HG03025 (cell line): ENCODE measurements around the gene TBC1D16.

Experiments used
- ATAC-seq: cut with Tn5 transposase; IDR thresholded peaks from one replicate; pipeline ENCODE4 v1.9.1; 2021; ENCODE audit warnings: mild to moderate bottlenecking, moderate library complexity; ENCODE audit not compliant: unreplicated experiment, low FRiP score

Gene TBC1D16

DNA sequence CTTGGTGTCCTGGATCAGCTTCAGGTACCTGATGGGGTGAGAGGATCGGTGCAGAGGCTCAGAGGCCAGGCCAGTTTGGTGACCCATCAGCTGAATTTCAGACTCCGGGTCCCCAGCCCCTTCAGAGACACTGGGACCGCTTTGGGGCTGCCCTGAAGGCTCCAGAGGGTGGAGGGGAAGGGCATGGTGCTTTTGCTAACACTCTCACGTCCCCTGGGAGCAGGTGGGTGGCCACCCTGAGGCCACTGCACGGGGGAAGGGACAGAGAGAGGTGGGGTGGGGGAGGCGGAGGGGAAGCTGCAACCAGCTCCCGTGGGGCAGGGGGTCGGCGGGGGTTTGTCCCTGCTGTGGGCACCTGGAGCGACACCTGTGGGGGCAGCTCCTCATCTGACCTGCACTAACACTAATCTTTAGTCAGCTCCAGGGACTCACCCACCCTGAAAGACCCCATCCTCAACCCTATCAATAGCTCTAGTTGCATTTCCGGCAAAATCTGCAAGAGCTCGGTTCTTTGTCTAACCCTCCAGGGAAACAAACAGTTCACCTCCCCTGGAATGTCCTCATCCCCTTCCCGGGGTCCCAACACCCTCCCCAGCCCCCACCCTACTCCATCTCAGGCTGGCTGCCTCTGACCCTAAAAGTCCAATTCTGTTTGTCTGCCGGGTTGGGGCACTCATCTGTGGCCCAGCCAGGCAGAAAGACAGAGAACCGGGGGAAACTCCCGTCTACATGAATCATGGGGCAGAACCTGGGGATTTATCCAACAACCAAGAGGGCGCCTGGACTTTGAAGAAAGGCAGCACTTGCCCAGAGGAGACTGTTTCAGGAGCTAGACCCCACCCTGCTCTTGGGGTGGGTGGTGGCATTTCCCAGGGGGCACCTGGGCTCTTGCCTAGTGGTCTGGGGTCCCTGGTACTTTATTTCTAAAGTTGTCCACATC lies 104.5 kb downstream of the TBC1D16 start:
- ATAC-seq = no peak

DNA sequence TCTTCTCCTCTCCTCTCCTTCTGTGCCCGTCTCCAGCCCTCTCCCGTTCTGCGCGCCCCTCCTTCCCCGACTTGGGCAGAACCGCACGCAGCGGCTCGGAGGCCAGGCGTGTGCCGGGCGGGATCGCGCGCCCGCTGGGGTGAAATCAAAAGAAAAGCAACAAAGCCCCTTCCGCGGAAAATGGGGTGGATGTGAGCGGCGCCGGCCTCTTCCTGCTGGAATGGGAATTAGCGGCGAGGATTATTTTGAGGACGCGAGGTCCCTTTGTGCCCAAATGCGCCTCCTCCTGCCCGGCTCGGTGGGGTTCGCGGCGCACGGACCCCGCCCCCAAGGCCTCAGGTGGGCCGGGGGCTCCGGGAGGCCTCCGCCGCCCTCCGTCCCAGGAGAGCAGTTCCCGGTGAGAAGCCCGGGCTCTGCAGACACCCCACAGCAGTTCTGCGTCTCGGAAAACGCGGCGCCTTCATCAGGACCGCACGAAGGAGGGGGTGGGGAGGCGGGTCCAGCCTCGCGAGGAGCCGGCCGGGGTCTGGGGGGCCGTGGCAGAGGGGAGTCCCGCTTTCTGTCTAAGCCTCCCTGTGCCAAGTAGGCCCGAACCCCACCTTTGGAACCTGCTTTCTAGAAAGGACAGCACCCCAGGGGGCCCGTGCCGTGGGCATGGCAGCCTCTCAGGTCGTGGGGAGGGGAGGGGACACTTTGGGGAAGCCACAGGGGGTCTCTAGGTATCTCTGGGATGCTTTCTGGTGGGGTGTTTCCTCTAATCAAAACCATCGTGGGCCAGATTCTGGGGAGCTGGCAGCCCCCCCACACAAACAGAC lies 105.4 kb downstream of the TBC1D16 start:
- ATAC-seq = no peak

DNA sequence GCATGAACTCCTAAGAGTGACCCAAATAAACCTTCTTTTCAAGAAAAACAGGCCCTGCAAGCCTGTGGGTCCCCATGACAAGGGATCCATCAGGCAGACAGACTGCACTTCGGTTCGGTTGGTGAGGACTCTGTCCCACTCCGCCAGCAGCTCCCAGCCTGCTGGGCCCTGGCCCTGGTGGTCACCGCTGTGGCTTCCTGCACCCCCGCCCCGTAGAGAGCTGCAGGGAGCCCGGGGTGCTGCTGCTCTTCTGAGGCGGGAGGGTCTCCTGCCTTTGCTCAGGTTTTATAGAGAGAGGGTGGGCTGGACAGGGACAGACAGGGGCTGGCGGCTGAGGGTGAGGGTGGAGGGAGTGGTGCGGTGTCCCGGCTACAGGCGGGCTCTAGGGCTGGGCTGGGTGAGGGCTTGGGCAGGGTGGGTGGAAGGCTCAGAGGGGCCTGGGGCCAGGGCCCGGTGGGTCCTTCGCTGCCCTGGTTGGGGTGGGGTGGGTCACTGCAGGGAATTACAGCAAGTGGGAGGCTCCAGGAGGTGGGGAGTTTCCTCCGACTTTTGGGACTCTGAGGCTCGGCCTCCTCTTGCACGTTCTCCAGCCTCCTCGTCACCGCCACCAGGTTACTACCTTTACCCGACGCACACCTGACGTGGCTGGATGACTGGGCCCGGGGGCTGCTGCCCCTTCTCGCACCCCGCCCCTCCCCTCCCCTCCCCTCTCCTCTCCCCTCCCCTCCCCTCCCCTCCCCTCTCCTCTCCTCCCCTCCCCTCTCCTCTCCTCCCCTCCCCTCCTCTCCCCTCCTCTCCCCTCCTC lies 106.2 kb downstream of the TBC1D16 start:
- ATAC-seq = no peak

DNA sequence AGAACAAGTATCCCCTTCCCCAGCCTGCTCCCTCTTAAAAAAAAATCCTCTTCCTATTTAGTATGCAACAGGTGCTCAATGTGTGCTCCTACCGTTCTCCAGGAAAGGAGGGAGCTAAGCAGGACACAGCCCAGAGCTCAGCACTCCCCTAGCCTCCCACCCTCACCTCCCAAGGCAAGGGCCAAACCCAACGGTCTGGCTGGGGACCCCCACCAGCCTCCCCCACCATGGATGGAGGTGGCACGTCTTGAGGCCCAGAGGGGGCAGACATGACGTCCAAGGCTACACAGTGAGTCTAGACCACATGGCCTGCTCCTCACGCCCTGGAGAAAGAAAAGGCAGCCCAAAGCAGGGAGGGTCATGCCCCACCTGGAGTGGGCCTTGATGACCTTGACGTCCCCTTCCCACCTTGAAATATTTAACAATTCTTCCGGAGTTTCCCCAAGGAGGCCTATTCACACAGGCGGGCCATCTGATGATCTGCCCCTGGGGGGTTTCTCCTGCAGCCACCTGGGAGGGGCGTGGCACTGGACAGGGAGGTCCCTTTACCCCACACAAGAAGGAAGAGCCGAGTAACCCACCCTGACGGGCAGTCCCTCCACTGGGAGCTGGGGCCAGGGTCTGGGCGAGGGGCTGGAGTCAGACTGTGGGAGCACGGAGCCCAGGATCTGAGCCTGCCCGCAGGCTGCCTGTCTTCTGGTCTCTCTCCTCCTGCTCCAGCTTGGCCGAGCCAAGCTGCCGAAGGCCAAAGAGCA lies 107.0 kb downstream of the TBC1D16 start:
- no peak for ATAC-seq

DNA sequence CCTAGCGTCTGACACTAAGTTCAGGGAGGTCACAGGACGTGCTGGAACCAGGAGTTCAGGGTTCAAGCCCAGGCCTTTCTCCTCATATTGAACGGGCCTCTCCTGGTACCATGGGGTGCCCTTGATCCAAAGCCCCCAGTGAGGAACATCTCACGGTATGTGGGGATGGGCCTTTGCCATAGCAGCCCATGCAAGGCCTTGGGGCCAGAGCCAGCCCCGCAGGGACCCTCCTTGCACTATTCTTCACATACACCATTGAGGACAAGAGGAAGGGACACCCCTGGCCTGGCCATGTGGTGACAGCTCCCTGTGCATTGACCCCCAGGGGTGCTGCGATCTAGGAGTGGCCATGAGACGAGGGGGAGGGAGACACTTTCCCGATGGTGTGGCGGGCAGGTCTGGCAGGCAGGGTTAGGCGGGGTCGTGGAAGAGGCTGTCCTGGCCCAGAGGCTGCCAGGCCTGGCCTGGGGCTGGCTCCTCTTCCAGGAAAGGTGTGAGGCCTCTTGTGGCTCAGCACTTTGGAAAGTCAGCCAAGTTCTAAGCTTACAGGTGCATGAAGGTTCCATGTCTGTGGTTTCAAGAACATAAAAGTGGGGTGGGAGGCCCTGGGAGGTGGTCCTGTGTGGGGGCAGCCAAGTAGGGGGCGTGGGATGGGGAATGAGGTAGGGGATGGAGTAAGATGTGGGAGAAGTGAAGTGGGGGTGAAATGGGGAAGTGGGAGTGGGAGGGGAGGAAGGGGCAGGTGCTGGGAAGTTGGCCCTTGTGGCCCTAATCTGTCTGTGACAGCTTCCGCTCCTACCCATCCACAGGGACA lies 107.8 kb downstream of the TBC1D16 start:
- no peak for ATAC-seq

DNA sequence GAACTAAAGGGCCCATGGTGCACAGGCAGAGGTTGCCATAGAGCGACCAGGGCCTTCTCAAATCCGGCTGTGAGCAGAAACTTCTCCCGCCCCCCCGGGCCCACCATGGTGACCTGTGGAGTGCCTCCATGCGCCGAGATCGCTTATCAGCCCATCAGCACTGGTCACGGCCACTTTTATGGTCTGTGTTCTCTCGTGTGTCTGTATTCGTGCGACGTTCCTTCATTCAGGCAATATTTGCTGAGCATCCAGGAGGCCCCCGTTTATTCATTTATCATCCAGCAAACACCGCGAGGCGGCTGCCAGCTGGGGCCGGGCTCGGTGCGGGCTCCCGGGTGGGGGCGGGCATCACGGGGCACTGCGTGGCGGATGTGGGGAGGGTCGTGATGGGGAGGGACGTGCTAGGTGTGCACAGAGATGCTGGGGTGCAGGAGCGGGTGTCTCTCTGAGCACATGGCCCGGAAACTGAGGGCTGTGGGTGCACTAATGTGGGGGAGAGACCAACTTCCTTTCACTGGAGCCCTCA lies 108.5 kb downstream of the TBC1D16 start:
- no peak for ATAC-seq

DNA sequence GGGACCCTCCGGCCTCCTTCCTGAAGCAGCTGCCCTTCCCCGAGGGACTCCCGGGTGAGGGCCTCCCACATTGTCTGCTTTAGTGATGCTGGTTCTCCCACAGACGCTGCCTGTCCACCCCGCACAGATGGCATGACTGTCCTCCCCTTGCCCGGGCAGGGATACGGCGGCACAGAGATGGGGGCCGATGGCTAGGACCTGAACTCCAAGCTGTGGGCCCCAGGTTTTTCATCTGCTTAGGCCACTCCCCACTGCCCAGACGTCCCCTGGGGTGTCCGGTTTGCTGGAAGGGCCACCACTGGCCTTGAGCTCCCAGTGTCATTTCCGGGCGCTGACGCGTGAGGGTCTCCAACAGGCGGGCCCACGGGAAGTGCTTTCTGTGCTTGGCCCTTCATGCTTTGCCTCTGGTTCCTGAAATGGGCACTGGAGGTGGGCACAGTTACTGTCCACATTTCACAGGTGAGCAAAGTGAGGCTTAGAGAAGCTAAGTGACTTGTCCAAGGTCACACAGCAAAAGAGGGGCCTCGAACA lies 109.0 kb downstream of the TBC1D16 start:
- ATAC-seq = no peak

DNA sequence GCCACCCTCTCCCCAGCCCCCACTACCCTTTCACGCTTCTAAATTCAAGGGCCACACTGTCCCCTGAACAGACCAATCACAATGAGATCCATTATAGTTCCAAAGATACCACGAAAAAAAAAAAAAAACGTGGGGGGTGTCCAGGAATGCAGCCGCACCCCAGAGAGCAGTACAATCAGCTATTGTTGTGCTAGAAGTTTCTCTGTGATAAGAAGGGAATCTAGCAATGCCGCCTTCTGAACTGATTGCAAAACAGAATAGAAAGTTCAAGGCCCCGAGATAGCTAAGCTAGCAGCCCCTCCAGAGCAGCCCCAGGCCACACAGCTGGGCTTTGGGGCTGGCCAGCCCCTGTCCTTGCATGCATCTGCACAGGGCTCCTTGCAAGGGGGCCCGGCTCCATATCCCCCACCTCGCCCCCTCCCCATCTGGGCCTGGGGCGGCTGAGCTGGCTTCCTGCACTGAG lies 109.5 kb downstream of the TBC1D16 start:
- no peak for ATAC-seq

DNA sequence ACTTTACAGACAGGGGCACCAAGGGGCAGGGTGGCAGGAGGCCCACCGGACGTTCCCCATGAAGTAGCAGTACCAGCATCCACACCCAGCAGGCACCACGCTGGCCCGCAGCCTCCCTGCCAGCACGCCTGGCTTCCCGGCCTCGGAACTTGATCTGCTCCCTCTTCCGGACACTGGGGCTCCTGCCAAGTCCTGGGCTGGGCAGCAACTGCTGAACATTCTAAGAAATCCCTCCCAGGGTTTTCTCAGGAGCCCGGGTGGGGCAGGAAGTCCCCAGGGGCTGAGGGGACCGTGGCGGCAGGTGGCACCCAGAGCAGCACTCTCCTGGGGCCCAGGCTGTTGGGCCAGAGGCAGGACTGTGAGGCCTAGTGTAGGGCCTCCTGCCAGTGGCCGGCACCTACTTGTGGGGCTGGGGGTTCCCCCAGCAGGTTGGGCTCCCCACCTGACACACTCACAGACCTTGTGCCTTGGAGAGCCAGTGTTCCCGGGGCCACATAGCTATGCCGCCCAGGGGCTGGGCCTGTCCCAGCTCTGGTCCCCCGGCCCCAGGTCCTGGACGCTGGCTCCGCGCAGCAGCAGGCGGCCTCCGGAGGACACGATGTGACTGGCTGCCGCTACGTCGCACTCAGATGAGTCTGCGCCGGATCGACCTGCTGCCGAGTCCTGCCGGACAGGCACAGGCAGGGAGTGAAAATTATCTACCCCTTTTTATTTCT lies 110.3 kb downstream of the TBC1D16 start:
- no peak for ATAC-seq

DNA sequence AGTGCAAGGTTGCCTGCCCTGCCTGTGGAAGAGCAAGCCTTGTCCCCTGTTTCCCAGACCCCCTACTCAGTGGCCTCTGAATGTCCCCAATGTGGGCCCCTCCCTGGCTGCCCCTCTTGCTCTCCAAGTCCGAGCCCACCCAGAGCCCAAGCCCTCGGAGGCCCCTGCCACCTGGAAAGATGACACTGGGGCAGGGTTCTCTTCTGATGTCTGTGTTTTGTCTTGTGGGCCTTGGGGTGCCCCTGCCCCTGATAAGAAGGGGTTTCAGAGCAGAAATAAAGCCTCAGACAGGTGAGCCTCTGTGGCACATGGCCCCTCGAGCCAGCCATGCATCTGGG lies 111.1 kb downstream of the TBC1D16 start:
- ATAC-seq = no peak

DNA sequence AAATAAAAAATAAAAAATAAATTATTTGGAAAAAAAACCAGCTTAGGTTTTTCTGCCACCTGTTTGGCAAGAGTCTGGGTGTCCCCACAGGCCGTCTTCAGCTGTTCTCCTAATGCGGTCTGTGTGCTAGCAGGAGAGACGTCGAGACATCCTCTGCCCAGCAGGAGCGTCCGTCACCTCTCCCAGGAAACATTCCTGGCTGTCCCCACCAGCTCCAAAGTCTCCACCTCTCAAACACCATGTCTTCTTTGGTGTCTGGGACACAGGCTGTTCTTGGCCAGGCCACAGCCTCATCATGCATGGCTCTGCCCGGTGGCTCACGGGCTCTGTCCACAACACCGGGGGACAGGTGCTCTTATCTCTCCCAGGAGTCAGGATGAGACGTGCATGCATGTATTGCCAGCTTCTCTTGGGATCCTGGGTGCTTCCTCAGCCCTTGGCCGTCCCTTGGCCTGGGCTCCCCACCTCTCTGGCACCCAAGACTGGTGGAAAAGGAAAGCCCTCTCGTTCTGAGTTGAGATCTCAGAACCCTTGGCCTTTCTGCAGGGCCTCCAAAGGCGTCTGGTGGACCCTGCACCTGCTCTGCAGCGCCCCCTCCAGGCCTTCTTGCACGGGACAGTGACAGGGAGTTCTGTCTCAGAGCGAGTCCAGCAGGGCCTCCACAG lies 111.6 kb downstream of the TBC1D16 start:
- no peak for ATAC-seq

DNA sequence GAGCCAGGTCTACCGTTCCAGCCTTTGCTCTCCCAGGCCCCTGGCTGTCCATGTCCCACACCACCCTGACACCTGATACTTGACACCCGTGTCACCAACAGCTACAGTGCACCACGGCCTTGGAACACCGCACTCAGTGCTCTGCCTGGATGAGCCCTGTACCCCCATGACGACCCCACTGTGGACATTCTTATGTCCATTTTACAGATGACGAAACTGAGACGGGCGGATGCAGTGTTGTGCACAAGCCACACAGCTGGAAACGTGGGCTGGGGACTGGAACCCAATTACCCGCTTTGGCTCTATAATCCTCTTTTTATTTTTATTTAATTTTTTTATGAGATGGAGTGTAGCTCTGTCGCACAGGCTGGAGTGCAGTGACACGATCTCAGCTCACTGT lies 112.9 kb downstream of the TBC1D16 start:
- no peak for ATAC-seq

DNA sequence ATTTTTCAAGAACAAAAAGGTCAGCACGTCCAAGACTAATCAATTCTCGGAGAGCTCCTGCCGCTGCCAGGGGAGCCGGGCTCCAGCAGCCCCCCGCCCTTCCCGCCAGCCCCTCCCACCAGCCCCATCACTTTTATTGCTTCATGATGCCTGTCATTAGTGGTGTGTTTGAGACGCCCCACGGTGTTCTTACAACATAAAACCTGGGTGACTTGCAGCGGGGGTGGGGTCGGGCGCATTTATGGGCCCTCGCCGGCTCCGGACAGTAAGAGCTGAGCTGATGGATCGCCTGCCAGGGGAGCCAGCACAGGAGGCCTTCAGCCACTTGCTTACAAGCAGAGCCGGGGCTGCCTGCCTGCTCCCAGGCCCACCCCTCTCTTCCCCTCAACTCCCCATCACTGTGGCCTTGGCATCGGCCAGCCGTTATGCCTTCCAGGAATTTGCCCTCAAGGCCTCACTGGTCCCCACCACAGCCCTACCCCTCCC lies 113.5 kb downstream of the TBC1D16 start:
- no peak for ATAC-seq

DNA sequence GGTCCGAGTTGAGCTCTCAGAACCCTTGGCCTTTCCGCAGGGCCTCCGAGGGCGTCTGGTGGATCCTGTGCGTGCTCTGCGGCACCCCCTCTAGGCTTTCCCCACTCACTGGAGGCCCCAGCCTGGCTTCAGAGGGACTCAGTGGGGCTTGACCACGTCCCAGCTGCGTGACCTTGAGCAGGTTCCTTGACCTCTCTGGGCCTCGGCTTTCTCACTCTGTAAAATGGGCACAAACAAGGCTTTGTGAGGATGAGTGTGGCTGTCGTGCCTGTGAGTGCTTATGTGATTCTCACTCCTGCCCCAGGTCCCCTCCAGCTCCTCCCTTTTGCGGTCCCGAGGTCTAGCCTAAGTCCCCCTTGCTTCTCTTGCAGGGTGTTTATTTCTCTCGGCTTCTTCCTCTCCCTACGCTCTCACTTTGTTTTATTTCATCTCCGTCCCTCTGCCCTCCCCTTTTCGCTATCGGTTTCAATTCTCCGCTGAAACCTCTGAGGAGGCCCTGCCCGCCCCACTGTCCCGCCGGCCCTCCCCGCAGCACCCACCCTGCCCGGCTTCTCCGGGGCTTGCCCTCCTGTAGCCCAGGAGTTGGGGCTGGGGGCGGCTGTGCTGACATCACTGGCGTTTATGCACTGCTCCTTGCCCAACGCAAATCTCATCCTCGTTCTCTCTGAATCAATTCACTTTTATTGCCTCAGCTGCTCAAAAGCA lies 114.1 kb downstream of the TBC1D16 start:
- no peak for ATAC-seq

DNA sequence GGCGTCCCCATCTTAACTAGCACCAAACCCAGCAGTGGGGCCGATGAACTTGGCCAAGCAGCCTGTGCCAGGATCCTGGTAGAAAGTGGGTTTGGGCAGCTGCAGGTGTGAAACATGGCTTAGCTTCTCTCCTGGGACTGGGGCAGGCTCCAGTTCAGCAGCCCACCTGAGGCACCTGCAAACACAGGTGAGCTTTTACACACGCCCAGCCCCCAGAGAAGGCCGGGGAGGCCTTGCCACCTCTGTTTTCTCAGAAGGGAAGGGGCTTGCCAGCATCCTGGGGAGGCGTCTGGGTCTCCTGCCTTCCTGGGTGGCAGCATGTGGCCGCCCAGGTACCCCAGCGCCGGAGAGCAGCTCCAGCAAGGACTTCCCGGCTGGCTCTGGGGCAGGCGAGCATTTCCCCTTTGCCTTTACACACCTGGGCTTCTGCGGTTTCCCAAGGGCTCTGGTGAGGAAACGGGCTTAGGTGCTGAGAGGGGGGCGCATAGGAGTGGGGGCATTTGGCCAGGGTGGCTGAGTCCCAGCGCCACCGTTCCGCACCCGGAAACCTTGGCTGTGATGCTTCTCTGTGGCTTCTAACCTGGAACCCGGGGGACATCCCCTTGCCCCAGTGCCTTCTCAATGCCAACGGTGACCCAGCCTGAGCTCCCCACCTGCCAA lies 114.8 kb downstream of the TBC1D16 start:
- ATAC-seq = no peak
